ENCODE data around the gene CEP104. TPM values are rescaled to one million over a fixed set of nuclear protein-coding genes. Genes with fewer than 3 reads are reported as not detected.

CEP104 gene
- total and polyA plus RNA-seq, 10 of the 15 experiments (the other 5 are each of a cell fraction or from before 2014, with no cell fraction given) = 7.2 to 34.8 (median 19.3) TPM

DNA sequence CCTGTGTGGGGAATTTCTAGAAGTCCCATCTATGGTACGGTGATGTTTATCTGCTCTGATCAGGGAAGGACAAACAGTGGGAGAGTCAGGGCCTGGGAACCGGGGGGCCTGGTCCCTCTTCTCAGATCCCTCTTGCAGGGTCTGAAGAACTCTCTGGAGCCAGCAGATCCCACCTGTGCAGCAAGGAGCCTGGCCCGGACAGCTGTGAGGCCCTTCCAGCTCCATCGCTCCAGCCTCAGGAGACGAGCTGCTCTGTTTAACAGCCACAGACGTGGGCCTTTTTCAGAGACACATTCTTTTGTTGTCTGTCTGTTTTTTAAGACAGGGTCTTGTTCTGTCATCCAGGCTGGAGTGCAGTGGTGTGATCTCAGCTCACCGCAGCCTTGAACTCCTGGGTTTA, 28.6 kb upstream of the CEP104 start (continued):
- TF ChIP-seq CEBPB (IDR thresholded peaks at IDR 0.05; ENCODE audit: borderline replicate concordance in 1 of 2, low read depth in 2 of 2, low read length in 2 of 2) = no peak

DNA sequence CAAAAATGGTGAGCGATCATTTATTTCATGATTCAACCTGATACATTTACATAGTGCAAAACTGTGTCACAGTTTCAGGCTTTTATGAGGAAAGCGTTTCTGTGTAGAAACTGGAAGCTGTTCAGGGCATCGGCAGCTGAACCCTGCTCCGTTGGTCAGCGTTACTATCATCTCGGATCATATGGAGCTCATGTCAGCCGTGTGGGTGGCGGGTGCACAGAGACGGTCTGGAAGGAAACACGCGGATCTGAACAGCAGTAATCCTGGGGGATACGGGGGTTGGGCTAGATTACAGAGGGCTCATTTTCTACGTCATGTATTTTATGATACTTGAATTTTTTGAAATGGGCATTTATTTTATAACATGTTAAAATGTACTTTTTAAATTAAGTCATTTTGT, 28.0 kb upstream of the CEP104 start:
- no TSS peak for BruUV-seq (replicated peaks)
- POLR2A ChIA-PET = no interaction called here

More for the DNA sequence above, 28.0 kb upstream of the CEP104 start:
- CTCF ChIA-PET = no interaction called here
- Histone ChIP-seq H3K9me3 (replicated peaks; ENCODE audit: control insufficient read depth, insufficient read depth, low read length) (no peaks in the 10 kb centered on the region), H3K9ac (ENCODE audit: control insufficient read depth, insufficient read depth, low read length) (no peak overlapping the region), H4K20me1 (ENCODE audit: control insufficient read depth, insufficient read depth) (no peaks in the 10 kb centered on the region), H3K4me2 (ENCODE audit: control insufficient read depth, insufficient read depth) (no peak overlapping the region), H3K4me1 (ENCODE audit: control insufficient read depth, insufficient read depth, low read length) (no peaks in the 10 kb centered on the region), H3K36me3 (ENCODE audit: control insufficient read depth in 2 of 2, insufficient read depth in 2 of 2, low read length in 1 of 2) (peaks cover 5 to 12% of the 10 kb centered on the region in 2 experiments), H3K79me2 (ENCODE audit: control insufficient read depth, insufficient read depth, low read length) (no peaks in the 10 kb centered on the region), H2AFZ (ENCODE audit: control insufficient read depth, low read depth, low read length) (no peak overlapping the region), H3K27ac (ENCODE audit: control insufficient read depth, insufficient read depth) (no peak overlapping the region), H3K27me3 (replicated peaks in 1 of 2; ENCODE audit: control insufficient read depth in 2 of 2, insufficient read depth in 2 of 2, low read length in 1 of 2) (no peaks in the 10 kb centered on the region), H3K4me3 (no peak overlapping the region)
- FAIRE-seq = no peak
- DNase-seq (ENCODE audit: low read depth, low spot score) = no peak
- RAD21 ChIA-PET (ENCODE audit: unreplicated experiment) = no interaction called here
- in situ Hi-C loops (cut with MboI) = no loop called here
- TF ChIP-seq SMAD1 (IDR thresholded peaks at IDR 0.05; ENCODE audit: low read depth, partially characterized antibody) (no peak), ZNF24 (IDR thresholded peaks at IDR 0.05) (no peak), SREBF2 (IDR thresholded peaks at IDR 0.05; ENCODE audit: low read length) (no peak), BCL11A (IDR thresholded peaks at IDR 0.05; ENCODE audit: low read depth, low read length) (no peak), EED (IDR thresholded peaks at IDR 0.05; ENCODE audit: low read depth) (no peak), HSF1 (IDR thresholded peaks at IDR 0.05; ENCODE audit: low read depth, low read length) (no peak), MTA3 (IDR thresholded peaks at IDR 0.05; ENCODE audit: borderline replicate concordance, low read length) (no peak), RBBP5 (conservative IDR thresholded peaks at IDR 0.05) (no peak)
- no peak for ATAC-seq
- WGBS (ENCODE audit: insufficient coverage, insufficient replicate concordance, low lambda C conversion rate, missing lambda C conversion rate) = 92% methylated on average over 13 of the region's 13 CpGs
- SMC1A ChIA-PET (ENCODE audit: uncharacterized antibody, unreplicated experiment) = no interaction called here
- intact Hi-C loops (cut with micrococcal nuclease; ENCODE audit: unreplicated experiment) = no loop called here
